ENCODE results near the gene LNP1. TPM values are rescaled to one million over a fixed set of nuclear protein-coding genes. Genes with fewer than 3 reads are reported as not detected.

LNP1 gene
- total and polyA plus RNA-seq, 10 of the 15 experiments (the other 5 are each of a cell fraction or from before 2014, with no cell fraction given), result 2.1 to 4.2 (median 2.7) TPM

- POLR2A ChIA-PET, result interaction anchor here (0.7 to 3.1 kb wide), 12 partner anchors 8 to 558 kb away, joined by 3 to 16 read pairs (median 4); partner anchors contain the start of genes NIT2 and TBC1D23
- RAD21 ChIA-PET (ENCODE audit: unreplicated experiment), result interaction anchor here (1.1 to 1.7 kb wide), 5 partner anchors 11 to 333 kb away, joined by 3 to 7 read pairs (median 4); no protein-coding TSS in a partner anchor
- DNase-seq (ENCODE audit: low read depth, low spot score) (no peak), FAIRE-seq (no peak), ATAC-seq (no peak)
- TF ChIP-seq ZNF384 (IDR thresholded peaks at IDR 0.05; ENCODE audit: borderline replicate concordance, low read depth, low read length) (peak; percentile 51; the same call in 1 of the 2 replicates), RCOR1 (conservative IDR thresholded peaks at IDR 0.05; ENCODE audit: low read depth, low read length) (no peak), IKZF1 (conservative IDR thresholded peaks at IDR 0.05) (no peak), ETV6 (conservative IDR thresholded peaks at IDR 0.05 in 1 of 2, IDR thresholded peaks at IDR 0.05 in 1 of 2; ENCODE audit: borderline replicate concordance in 1 of 2, low read depth in 1 of 2) (no peak), MEF2B (IDR thresholded peaks at IDR 0.05; ENCODE audit: partially characterized antibody, poor library complexity, severe bottlenecking) (peak; percentile 40), SIN3A (IDR thresholded peaks at IDR 0.05; ENCODE audit: low read depth, low read length) (no peak), ATF2 (IDR thresholded peaks at IDR 0.05; ENCODE audit: low read length) (no peak)
- in situ Hi-C loops (cut with MboI) (no loop called here), intact Hi-C loops (cut with micrococcal nuclease; ENCODE audit: unreplicated experiment) (loop anchor here (5.0 kb wide), 1 partner anchor 190 kb away; no protein-coding TSS in a partner anchor)
- Histone ChIP-seq H3K27ac (ENCODE audit: control insufficient read depth, insufficient read depth) (peak overlapping the region; percentile 99; the same call in 1 of the 2 replicates), H3K27me3 (replicated peaks in 1 of 2; ENCODE audit: control insufficient read depth in 2 of 2, insufficient read depth in 2 of 2, low read length in 1 of 2) (no peaks in the 10 kb centered on the region), H3K36me3 (ENCODE audit: control insufficient read depth in 2 of 2, insufficient read depth in 2 of 2, low read length in 1 of 2) (no peaks in the 10 kb centered on the region; a peak in 1 of 4 replicates), H3K4me2 (ENCODE audit: control insufficient read depth, insufficient read depth) (peak overlapping the region; percentile 58), H2AFZ (ENCODE audit: control insufficient read depth, low read depth, low read length) (no peak overlapping the region; the same call in 1 of the 2 replicates), H3K4me1 (ENCODE audit: control insufficient read depth, insufficient read depth, low read length) (no peaks in the 10 kb centered on the region), H3K9me3 (replicated peaks; ENCODE audit: control insufficient read depth, insufficient read depth, low read length) (peaks cover 3% of the 10 kb centered on the region; the same call in 2 of the 3 replicates), H3K79me2 (ENCODE audit: control insufficient read depth, insufficient read depth, low read length) (peaks cover 72% of the 10 kb centered on the region), H3K9ac (ENCODE audit: control insufficient read depth, insufficient read depth, low read length) (peak overlapping the region; percentile 81), H4K20me1 (ENCODE audit: control insufficient read depth, insufficient read depth) (no peaks in the 10 kb centered on the region), H3K4me3 (peak overlapping the region; percentile 73)
- WGBS (ENCODE audit: insufficient coverage, insufficient replicate concordance, low lambda C conversion rate, missing lambda C conversion rate), result 7% methylated on average over 2 of the region's 2 CpGs
- no TSS peak for BruUV-seq (replicated peaks)
- CTCF ChIA-PET, result interaction anchor here (0.6 to 1.9 kb wide), 10 partner anchors 9 to 233 kb away, joined by 3 to 7 read pairs (median 5); partner anchors contain the start of gene TMEM45A
- SMC1A ChIA-PET (ENCODE audit: uncharacterized antibody, unreplicated experiment), result interaction anchor here (0.6 to 1.9 kb wide), 20 partner anchors 8 to 1480 kb away, joined by 3 to 8 read pairs (median 4); partner anchors contain the start of gene NIT2
Observed at GRCh38 chr3:100402256-100402655, 917 bp downstream of the LNP1 start.
